Measurements from ENCODE around the gene USF3. TPM values are rescaled to one million over a fixed set of nuclear protein-coding genes. Genes with fewer than 3 reads are reported as not detected.

Gene USF3
- total RNA-seq, 4 donors from 2014 or later: 23.1 to 33.2 (median 27.8) TPM

- no peak for DNase-seq
Observed at GRCh38 chr3:113663324-113663750, 33.1 kb downstream of the USF3 start.

GRCh38 chr3:113662824-113663223 is 33.6 kb downstream of the USF3 start:
- H3K4me3 ChIP-seq: no peak overlapping the region
- H3K9me3 ChIP-seq: no peaks in the 10 kb centered on the region
- peak overlapping the region; percentile 24 to 76 (median 54) for H3K27ac ChIP-seq
- in situ Hi-C loops (cut with MboI; ENCODE audit: low pct_ligation_motif_present in 1 of 4, low pct_unique_long_range_greater_than_20kb in 1 of 4, low sequenced_read_pairs in 3 of 4): no loop called here
- no peak for DNase-seq
- peaks cover 0 to 5% (median 0%) of the 10 kb centered on the region in 4 donors for H3K36me3 ChIP-seq
- H3K4me1 ChIP-seq: peaks cover 0 to 33% (median 21%) of the 10 kb centered on the region in 4 donors
- intact Hi-C loops (cut with DNase I; ENCODE audit: low total_unique reads): no loop called here
- no peaks in the 10 kb centered on the region for H3K27me3 ChIP-seq
- 47 to 69% methylated on average over 1 of the region's 1 CpG for WGBS, 2 donors (ENCODE audit: low coverage in 1 of 2)
- TF ChIP-seq CTCF (IDR thresholded peaks at IDR 0.05) (no peak), POLR2A (IDR thresholded peaks at IDR 0.05) (no peak), EP300 (IDR thresholded peaks at IDR 0.05; ENCODE audit: low read depth) (no peak), POLR2AphosphoS5 (IDR thresholded peaks at IDR 0.05) (no peak)

More at GRCh38 chr3:113663324-113663750, 33.1 kb downstream of the USF3 start:
- WGBS, 2 donors (ENCODE audit: low coverage in 1 of 2): 64 to 72% methylated on average over 3 of the region's 3 CpGs
- Histone ChIP-seq H3K4me1 (peaks cover 0 to 38% (median 25%) of the 10 kb centered on the region in 4 donors), H3K4me3 (no peak overlapping the region), H3K27ac (peak overlapping the region; percentile 51 to 76 (median 56)), H3K27me3 (no peaks in the 10 kb centered on the region), H3K36me3 (peaks cover 0 to 5% (median 0%) of the 10 kb centered on the region in 4 donors), H3K9me3 (no peaks in the 10 kb centered on the region)
- in situ Hi-C loops (cut with MboI; ENCODE audit: low pct_ligation_motif_present in 1 of 4, low pct_unique_long_range_greater_than_20kb in 1 of 4, low sequenced_read_pairs in 3 of 4): no loop called here
- TF ChIP-seq CTCF (IDR thresholded peaks at IDR 0.05): no peak
- TF ChIP-seq EP300 (IDR thresholded peaks at IDR 0.05; ENCODE audit: low read depth): no peak
- TF ChIP-seq POLR2AphosphoS5 (IDR thresholded peaks at IDR 0.05): no peak
- TF ChIP-seq POLR2A (IDR thresholded peaks at IDR 0.05): no peak
- intact Hi-C loops (cut with DNase I; ENCODE audit: low total_unique reads): no loop called here

- H3K4me3 ChIP-seq: no peak overlapping the region
- 62 to 76% methylated on average over 2 to 4 of the region's 4 CpGs for WGBS, 2 donors (ENCODE audit: low coverage in 1 of 2)
- H3K27me3 ChIP-seq: no peaks in the 10 kb centered on the region
- peaks cover 0 to 5% (median 0%) of the 10 kb centered on the region in 4 donors for H3K36me3 ChIP-seq
- H3K27ac ChIP-seq: peak overlapping the region; percentile 6 to 58 (median 48)
- H3K9me3 ChIP-seq: no peaks in the 10 kb centered on the region
- in situ Hi-C loops (cut with MboI; ENCODE audit: low pct_ligation_motif_present in 1 of 4, low pct_unique_long_range_greater_than_20kb in 1 of 4, low sequenced_read_pairs in 3 of 4) (no loop called here), intact Hi-C loops (cut with DNase I; ENCODE audit: low total_unique reads) (no loop called here)
- DNase-seq: no peak
- no peak for TF ChIP-seq EP300 (IDR thresholded peaks at IDR 0.05; ENCODE audit: low read depth)
- no peak for TF ChIP-seq POLR2A (IDR thresholded peaks at IDR 0.05)
- no peak for TF ChIP-seq POLR2AphosphoS5 (IDR thresholded peaks at IDR 0.05)
- peaks cover 0 to 24% (median 17%) of the 10 kb centered on the region in 4 donors for H3K4me1 ChIP-seq
Observed at GRCh38 chr3:113660896-113661295, 35.5 kb downstream of the USF3 start.

- H3K36me3 ChIP-seq: peaks cover 0 to 5% (median 0%) of the 10 kb centered on the region in 4 donors
- peak overlapping the region; percentile 6 to 58 (median 48) for H3K27ac ChIP-seq
- intact Hi-C loops (cut with DNase I; ENCODE audit: low total_unique reads): no loop called here
Observed at GRCh38 chr3:113660458-113660857, 36.0 kb downstream of the USF3 start.

More at GRCh38 chr3:113660458-113660857, 36.0 kb downstream of the USF3 start:
- in situ Hi-C loops (cut with MboI; ENCODE audit: low pct_ligation_motif_present in 1 of 4, low pct_unique_long_range_greater_than_20kb in 1 of 4, low sequenced_read_pairs in 3 of 4): no loop called here
- TF ChIP-seq POLR2AphosphoS5 (IDR thresholded peaks at IDR 0.05) (no peak), EP300 (IDR thresholded peaks at IDR 0.05; ENCODE audit: low read depth) (no peak), CTCF (IDR thresholded peaks at IDR 0.05) (no peak), POLR2A (IDR thresholded peaks at IDR 0.05) (no peak)
- peaks cover 0 to 24% (median 17%) of the 10 kb centered on the region in 4 donors for H3K4me1 ChIP-seq
- H3K9me3 ChIP-seq: no peaks in the 10 kb centered on the region
- H3K4me3 ChIP-seq: no peak overlapping the region
- WGBS, 2 donors (ENCODE audit: low coverage in 1 of 2): 91% methylated on average over 2 of the region's 2 CpGs; no CpG with 5 or more reads in 1 of the 2 donors
- no peak for DNase-seq
- no peaks in the 10 kb centered on the region for H3K27me3 ChIP-seq
